Stomach (tissue), 4 donors: Measurements from ENCODE around the gene ARHGAP15.

Experiments used
- POLR2A ChIP-seq, 4 donors: fragments of 450-650 bp; IDR thresholded peaks; one replicate each; pipeline ENCODE4 v1.6.1; 2016; ENCODE audit warnings: antibody characterized with exemption in 4 of 4, control low read depth in 2 of 4, mild to moderate bottlenecking in 1 of 4, moderate library complexity in 1 of 4
- POLR2AphosphoS5 ChIP-seq, 3 donors: sonication (generic); formaldehyde crosslinking; IDR thresholded peaks; one replicate each; pipeline ENCODE4 v1.6.1; 2016; ENCODE audit warnings: antibody characterized with exemption in 3 of 3
- TF ChIP-seq, protein P1 (sequence below), 7 experiments: fragments of 450-650 bp in 4 of 7; fragments of 200-600 bp in 3 of 7; sonication (generic) in 3 of 7; IDR thresholded peaks; one replicate each; pipeline ENCODE4 v1.5.1; 2016 to 2019; ENCODE audit warnings: antibody characterized with exemption in 7 of 7, control low read depth in 2 of 7, mild to moderate bottlenecking in 1 of 7

DNA sequence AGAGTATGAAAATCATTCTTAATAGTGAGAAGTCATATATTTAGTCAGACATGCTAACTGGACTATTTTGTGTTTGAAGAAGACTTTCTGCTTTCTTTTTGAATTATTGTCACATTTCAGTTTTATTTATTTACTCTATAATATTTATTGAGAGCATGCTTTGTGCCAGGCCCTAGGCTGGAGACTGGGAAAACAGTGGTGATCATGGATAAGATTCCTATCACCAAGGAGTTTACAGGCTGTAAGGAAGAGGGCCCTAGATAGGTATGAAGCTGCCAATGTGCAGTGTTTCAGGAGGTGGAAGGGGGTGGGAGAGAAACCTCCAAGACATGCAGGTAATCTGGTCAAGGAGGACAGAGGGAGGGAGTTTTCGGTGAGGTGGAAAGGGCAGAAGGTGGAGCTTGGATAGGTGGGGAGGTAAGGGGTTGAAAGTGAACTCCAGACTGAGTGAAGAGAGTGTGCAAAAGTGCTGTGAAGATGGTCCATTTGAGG is 207.5 kb downstream of the ARHGAP15 start:
- TF ChIP-seq POLR2AphosphoS5 (IDR thresholded peaks at IDR 0.05) (no peak), POLR2A (IDR thresholded peaks at IDR 0.05) (no peak)
- TF ChIP-seq, protein P1, sequence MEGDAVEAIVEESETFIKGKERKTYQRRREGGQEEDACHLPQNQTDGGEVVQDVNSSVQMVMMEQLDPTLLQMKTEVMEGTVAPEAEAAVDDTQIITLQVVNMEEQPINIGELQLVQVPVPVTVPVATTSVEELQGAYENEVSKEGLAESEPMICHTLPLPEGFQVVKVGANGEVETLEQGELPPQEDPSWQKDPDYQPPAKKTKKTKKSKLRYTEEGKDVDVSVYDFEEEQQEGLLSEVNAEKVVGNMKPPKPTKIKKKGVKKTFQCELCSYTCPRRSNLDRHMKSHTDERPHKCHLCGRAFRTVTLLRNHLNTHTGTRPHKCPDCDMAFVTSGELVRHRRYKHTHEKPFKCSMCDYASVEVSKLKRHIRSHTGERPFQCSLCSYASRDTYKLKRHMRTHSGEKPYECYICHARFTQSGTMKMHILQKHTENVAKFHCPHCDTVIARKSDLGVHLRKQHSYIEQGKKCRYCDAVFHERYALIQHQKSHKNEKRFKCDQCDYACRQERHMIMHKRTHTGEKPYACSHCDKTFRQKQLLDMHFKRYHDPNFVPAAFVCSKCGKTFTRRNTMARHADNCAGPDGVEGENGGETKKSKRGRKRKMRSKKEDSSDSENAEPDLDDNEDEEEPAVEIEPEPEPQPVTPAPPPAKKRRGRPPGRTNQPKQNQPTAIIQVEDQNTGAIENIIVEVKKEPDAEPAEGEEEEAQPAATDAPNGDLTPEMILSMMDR (IDR thresholded peaks at IDR 0.05), result no peak
